ENCODE data around the gene DROSHA. TPM values are rescaled to one million over a fixed set of nuclear protein-coding genes. Genes with fewer than 3 reads are reported as not detected.

DROSHA gene, protein sequence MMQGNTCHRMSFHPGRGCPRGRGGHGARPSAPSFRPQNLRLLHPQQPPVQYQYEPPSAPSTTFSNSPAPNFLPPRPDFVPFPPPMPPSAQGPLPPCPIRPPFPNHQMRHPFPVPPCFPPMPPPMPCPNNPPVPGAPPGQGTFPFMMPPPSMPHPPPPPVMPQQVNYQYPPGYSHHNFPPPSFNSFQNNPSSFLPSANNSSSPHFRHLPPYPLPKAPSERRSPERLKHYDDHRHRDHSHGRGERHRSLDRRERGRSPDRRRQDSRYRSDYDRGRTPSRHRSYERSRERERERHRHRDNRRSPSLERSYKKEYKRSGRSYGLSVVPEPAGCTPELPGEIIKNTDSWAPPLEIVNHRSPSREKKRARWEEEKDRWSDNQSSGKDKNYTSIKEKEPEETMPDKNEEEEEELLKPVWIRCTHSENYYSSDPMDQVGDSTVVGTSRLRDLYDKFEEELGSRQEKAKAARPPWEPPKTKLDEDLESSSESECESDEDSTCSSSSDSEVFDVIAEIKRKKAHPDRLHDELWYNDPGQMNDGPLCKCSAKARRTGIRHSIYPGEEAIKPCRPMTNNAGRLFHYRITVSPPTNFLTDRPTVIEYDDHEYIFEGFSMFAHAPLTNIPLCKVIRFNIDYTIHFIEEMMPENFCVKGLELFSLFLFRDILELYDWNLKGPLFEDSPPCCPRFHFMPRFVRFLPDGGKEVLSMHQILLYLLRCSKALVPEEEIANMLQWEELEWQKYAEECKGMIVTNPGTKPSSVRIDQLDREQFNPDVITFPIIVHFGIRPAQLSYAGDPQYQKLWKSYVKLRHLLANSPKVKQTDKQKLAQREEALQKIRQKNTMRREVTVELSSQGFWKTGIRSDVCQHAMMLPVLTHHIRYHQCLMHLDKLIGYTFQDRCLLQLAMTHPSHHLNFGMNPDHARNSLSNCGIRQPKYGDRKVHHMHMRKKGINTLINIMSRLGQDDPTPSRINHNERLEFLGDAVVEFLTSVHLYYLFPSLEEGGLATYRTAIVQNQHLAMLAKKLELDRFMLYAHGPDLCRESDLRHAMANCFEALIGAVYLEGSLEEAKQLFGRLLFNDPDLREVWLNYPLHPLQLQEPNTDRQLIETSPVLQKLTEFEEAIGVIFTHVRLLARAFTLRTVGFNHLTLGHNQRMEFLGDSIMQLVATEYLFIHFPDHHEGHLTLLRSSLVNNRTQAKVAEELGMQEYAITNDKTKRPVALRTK (N-terminal part only)
- total RNA-seq (2022; extraction: Qiagen RNA extraction; ENCODE audit: low read depth), result 42.6 to 50.3 TPM (median 45.5 TPM) in 5 replicates

GRCh38 chr5:31531888-31532547, at the start of gene DROSHA, which contains the start of gene C5orf22:
DROSHA (minus strand) TSS chr5:31532093; CDS start chr5:31529059, 3,034 bp downstream.
C5orf22 (plus strand) TSS chr5:31532301; CDS start chr5:31532393, 92 bp downstream.

Other genes with a start within 250 kb of the DROSHA start
- 7.5 to 17.9 TPM (median 13.0 TPM) in 5 replicates for gene C5orf22, start 208 bp upstream of the DROSHA start, total RNA-seq (2022; extraction: Qiagen RNA extraction; ENCODE audit: low read depth)
- 0.15 to 0.45 TPM (median 0.25 TPM) in 5 replicates for gene PDZD2, start 107.0 kb upstream of the DROSHA start, total RNA-seq (2022; extraction: Qiagen RNA extraction; ENCODE audit: low read depth)

All from A549 treated with ZK216348 at 1 μM for 4 hours (cell line).